Stimulated activated CD8-positive, alpha-beta memory T cell treated with anti-CD3 and anti-CD28 coated beads, Interleukin-12 subunit alpha, Interleukin-12 subunit beta, amount 100 ng/mL, for 24 hours (primary cell): ENCODE measurements around the gene SLCO4A1.

Source experiments
- DNase-seq: peaks from one replicate; pipeline ENCODE4 v3.0.0-alpha.2; 2020; ENCODE audit errors: extremely low read depth

The SLCO4A1 gene

DNA sequence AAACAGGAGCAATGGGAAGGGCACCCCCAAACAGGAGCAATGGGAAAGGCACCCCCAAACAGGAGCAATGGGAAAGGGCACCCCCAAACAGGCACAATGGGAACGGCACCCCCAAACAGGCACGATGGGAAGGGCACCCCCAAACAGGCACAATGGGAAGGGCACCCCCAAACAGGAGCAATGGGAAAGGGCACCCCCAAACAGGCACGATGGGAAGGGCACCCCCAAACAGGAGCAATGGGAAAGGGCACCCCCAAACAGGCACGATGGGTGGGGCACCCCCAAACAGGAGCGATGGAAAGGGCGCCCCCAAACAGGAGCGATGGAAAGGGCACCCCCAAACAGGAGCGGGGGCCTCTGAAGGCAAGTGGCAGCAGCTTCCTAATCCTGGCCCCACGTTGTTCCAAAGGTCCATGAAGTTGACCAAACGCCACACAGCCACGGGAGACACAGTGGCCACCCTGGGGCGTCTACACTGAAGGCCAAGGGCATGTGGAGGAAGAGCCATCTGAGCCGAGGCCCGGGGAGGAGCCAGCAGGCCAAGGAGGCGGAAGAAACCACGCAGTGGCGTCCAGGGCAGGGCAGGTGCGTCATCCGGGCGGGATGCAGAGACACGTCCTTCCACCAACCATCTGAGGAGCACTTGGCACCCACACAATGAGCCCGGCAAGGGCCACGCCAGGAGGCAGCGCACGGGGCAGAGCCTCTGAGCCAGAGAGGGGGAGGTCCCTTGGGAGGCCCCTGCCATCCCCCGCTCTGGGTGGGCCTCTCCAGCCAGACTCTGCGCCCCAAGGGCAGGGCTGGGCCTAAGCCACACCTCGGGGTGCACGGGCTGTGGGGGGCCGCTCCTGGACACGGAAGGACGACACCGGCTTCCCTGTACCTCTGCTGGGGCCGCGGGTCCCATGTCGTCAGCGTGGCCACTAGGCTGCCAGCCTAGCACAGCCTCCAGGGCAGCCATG, 44.8 kb downstream of the SLCO4A1 start:
- DNase-seq: no peak

DNA sequence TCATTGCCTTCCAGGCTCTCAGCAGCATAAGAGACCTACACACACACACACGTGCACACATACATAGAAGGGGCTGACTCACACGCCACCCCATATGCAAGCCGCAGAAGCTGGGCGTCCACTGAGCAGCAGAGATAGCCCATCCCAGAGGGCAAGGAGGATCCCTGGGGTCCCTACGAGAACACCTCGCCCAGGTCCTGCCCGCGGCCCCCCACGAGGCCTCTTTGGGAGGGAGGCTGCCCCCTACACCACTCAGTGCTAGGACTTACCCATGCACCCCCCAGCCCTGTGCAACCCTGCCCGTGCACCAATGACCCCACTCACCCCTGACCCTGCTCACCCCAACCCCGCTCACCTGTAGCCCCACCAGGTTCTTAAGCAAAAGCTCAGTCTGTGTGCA, 45.8 kb downstream of the SLCO4A1 start:
- no peak for DNase-seq

DNA sequence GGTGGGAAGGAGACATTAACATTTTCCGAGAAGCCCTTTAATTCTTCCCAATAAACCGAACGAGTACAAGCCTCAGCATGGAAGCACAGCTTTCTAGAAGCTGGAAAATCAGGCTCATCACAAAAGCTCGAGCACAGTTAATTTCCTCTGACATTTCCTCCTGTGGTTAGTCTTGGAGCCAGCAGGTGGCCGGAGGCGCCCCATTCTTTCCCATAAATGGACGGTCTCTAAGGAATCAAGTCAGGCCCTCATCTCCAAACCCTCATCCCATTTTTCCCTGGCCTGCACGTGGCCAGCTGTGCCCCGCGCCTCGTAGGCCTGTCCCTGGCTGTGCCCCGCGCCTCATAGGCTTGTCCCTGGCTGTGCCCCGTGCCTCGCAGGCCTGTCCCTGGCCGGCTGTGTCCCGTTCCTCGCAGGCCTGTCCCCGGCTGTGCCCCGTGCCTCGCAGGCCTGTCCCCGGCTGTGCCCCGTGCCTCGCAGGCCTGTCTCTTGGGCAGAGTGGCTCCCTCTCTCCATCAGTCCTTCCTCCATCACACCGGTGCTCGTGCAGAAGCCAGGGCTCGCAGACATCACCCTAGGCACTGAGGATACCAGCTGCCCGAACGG, 46.7 kb downstream of the SLCO4A1 start:
- no peak for DNase-seq

DNA sequence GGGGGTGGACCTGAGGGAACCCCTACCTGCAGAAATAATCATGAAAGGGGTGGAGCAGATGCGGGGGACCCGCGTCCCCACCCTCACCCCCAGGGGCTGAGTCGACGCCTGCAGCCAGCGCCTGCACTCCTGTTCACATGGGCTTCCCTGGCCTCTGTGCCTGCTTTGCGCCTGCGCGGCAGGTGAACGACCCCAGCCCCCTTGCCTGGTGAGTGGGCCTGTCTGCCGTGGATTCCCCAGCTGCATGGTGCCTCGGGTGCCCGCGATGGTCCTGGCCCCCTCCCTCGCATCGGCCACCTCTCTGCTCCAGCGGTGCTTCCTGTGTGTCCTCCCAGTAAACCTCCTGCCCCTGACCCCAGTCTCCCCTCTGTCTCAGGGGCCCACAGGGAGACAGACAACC, 47.6 kb downstream of the SLCO4A1 start:
- DNase-seq: no peak

DNA sequence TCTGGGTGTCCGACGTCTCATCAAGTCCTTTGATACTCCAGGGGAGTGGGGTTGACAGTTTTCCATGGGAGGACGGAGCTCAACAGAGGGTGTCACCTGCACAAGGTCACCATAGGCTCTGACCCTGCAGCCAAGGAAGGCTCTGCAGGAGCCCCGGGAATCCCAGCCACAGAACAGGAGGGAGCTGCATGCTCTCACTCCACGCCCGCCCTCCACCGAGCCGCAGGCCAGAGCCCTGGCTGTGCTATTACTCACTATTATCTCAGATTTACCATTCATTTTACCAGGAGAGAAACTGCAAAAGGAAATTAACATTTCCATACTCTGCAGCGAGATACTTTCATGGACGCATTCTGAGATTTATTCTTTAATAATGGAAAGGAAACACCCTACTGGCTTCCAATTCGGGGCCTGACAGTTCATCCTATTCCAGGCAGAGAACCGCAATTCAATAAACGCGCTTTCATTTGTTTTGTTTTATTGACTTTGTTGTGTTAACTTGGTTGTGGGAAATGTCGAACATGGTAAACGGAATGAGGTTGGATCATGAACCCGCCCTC, 48.0 kb downstream of the SLCO4A1 start:
- no peak for DNase-seq

DNA sequence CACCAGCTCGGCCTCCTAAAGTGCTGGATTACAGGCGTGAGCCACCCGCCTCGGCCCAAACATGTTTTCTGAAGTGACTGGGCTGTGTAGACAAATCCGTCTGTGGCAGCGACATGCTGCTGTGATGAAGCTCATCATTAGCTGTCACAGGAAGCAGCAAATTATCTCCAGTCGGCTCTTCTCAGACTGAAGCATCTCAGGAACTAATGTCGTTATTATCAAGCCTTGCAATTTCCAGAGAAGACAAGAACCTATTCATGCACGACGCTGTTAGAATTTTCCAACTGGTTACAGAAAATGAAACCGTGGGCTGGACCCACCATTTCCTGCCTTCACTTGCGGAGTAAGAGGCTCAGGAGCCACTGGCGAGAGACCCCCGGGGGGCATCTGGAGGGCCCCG, 49.2 kb downstream of the SLCO4A1 start:
- no peak for DNase-seq

DNA sequence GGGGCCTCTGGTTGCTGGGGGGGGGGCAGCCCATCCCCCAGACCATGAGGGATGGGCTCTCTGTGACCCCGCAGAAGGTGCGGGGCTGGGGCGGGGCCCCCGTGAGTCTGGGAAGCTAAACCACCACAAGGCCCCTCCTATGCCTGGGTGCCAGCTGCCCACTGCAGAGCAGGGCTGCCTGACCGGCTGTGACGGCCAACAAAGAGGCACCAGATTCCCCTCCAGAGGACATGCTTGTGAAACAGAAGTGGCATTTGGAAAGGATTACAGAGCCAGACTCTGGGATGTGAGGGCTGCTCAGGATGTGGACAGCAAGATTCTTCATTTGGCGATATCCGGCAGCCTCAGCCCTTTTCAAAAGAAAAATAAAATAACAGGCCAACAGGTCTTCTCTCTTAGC, 49.9 kb downstream of the SLCO4A1 start:
- no peak for DNase-seq

DNA sequence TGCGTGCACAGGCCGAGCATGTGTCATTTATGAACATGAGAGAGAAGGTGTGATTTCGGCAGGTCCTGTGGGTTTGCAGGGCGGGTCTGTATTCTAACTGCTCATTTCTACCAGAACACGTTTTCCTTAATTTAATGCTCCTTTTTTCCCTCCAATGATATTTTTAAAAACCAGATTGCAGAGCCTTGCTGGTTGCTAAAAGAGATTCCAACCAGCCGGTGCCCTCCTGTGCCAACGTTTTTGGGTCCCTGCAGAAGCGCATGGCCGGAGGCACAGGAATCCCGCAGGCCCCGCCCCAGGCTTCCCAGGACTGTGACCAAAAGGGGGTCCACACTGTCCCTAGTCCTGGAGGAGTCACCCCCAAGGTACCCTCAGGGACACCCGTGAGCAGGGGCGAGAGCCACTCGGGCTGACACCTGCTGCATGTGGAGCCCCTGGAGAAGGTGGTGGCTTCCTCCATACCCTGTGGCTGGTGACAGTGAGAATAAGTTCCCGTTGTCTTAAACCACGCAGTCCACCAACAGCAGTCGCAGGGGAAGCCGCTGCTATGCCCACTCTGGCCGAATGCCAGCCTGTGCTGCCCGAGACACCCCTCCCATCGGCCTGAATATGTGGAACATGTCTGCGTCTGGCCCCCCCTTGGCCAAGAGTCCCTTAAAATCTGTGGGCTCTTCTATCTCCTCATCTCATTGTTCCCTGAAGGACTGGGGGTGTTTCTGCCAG, 50.7 kb downstream of the SLCO4A1 start:
- no peak for DNase-seq

DNA sequence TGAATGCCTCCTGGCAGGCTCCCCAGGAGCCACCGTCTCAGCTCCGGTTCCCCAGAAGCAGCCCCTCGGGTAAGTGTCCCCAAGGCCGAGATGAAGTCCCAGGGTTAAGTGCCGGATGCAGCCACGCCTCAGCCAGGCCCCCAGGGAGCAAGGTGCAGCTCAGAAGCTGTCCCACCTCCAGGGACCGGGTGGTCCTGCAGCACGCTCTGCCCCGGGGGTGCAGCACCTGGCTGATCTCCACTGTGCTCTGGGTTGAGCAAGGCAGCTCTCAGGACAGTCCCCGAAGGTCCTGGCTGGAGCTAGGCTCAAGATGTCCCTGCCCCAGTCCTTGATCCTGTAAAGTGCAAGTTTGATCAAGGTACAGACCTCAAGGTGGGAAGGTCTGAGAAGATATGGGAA, 51.2 kb downstream of the SLCO4A1 start:
- no peak for DNase-seq

DNA sequence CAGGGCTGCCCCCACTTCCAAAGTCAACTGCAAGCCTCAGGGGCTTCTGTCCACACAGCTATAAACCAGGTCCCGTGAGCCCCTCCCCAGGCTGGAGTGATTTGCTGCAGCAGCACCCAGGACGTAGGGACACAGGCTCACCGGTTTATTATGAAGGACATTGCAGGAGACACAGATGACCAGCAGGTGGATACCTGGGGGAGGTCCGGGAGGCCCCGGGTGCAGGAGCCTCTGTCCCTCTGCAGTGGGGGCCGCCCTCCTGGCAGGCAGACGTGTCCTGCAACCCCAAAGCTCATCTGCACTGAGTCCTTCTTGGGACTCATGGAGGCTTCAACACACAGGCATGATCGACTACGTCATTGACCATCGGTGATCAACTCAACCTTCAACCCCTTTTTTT, 51.8 kb downstream of the SLCO4A1 start:
- DNase-seq: no peak

DNA sequence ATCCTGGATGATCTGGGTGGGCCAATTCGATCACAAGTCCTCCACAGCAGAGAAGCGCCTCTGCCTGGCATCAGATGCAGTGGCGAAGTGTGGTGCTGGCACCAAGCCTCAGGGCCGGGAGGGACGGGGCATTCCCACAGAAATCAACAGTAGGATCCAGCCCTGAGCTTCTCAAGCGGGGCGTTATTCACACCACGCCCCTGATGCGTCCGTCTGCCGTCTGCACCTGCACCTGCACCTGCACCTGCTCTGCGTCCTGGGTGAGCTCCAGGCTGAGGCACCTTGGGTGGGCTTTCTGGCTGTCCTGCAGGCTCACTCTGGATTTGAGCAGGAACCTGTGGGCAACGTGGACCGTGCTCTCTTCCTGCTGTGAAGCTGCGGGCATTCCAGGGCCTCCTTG, 52.6 kb downstream of the SLCO4A1 start:
- DNase-seq: no peak

DNA sequence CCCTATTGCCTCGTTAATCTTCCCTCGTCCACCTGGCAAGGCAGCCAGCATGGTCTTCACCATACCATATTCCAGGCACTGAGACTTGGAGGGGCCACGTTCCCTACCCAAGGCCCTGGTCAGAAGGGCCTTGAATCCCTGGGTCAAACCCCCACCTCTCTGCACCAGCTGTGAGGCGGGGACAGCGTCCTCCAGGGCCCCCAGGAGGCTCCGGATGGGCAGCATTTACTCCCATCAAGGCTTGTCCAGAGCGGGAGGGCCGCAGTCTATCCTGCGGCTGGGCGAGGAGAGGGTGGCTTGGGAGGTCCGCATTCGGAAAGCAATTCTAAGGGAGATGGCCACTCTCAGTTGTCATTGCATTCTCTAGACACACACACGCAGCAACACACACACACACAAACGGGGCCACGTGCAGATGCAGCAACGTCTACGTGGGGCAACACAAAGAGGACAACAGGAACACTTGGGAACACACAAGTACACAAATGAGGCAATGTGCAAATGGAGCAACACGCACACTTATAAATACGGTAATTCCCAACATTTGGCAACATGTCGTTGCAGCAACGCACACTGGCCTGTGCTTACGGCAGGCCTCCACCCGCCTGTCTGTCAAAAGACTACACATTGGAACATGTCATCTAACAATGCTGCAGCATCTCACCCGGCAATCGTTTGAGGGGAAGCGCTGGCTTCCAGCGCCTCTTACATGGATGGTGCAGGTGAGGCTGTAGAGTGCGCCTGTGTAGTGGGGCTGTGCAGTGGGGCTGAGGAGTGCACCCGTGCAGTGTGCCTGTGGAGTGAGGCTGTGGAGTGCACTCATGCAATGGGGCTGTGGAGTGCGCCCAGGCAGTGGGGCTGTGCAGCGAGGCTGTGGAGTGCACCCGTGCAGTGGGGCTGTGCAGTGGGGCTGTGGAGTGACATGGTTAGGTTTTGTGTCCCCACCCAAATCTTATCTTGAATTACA, 53.4 kb downstream of the SLCO4A1 start:
- no peak for DNase-seq

DNA sequence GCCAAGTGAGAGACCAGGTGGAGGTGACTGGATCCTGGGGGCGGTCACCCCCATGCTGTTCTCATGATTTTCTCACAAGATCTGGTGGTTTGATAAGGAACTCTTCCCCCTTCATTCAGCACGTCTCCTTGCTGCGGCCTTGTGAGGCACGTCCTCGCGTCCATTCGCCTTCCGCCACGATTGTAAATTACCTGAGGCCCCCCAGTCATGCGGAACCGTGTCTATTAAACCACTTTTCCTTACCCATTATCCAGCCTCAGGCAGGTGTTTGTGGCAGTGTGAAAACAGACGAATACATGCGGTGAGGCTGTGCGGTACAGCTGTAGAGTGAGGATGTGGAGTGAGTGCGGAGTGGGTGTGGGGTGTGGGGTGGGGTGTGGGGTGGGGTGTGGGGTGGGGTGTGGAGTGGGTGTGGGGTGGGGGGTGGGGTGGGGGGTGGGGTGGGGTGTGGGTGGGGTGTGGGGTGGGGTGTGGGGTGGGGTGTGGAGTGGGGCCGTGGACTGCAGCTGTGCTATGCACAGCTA, 54.2 kb downstream of the SLCO4A1 start:
- DNase-seq: no peak

DNA sequence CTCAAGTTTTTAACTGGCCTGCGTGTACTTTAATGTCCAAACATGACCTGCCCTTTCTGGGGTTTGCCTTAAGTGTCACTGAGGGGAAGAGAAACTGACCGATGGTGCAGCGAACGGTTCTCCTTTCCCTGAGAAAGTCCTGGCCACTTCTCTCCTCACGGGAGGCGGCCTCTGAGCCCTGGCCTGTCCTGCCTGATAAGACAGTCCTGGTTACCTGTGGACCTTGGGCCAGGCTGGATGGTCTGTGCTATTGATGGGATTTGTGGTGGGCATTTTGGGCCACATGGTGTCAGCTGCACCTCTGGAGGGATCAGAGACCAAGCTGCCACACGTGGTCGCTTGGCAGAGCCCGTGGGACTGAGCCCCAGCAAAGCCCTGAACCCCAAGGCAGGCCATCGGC, 54.7 kb downstream of the SLCO4A1 start:
- no peak for DNase-seq

DNA sequence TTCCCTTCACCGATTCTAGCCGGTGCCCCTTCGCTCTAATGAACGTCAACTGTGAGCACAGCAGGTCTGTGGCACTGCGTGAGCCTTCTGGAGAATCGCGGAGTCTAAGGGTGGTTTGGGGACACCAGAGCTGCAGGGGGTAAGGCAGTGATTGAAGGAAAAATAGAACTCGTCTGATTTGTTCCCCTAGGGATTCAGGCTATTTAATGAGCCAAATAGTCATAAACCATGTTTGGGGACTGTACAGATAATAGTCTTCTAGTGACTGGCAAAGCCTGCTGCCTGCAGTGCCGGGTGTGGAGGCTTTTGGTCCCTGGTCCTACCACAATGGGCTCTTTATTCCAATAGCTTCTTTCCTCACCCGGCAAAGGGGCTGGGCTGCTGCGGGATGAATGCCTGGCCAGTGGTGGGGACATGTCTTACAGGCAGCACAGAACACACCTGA, 55.2 kb downstream of the SLCO4A1 start:
- no peak for DNase-seq

DNA sequence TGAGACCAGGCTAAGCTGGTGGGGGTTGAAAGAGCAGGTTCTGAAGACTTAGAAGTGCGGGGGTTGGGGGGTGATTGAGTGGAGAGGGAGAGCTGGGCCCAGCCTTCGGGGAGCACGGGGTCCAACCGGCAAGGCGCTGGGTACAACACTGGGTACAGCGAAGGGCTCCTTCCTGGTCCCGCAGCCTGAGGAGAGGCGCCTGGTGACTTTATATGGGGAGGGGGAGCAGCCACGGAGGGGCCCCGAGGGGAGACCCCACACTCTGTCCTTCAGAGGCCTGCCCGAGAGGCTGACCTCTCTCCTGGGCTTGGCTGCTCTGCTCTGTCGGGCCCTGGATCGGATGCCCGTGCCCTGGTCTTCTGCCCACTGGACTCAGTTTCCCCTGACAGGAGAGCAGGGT, 55.9 kb downstream of the SLCO4A1 start:
- DNase-seq: no peak

DNA sequence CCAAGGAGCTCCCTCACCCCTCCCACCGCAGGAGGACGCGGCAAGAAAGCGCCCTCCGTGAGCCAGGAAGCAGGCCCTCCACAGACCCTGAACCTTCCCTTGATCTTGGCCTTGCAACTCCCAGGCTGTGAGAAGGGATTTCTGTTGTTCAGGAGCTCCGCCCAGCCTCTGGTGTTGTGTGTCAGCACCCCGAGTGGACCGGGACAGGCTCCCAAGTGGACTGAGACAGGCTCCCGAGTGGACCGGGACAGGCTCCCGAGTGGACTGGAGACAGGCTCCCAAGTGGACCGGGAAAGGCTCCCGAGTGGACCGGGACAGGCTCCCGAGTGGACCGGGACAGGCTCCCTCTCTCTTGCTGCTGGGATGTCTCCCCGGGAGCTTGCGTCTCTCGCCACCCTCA, 57.0 kb downstream of the SLCO4A1 start:
- DNase-seq: no peak

DNA sequence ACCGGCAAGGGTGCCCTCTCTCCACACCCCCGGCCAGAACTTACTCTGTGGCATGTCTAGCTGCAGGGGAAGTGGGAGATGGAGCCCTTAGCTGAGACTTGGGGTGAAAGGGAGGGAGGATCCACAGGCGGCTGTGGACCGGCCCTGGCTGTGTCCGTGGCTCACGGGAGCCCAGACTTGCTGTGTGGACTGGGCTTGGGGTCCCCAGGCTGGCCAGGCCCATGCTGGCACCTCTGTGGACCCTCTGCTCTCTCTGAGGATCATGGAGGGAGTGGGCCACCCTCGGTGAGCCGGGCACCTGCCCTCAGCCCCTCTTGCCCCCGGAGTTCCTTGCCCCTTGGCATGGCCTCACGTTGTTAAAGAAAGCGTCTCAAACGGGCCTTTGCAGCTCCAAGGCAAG, 57.4 kb downstream of the SLCO4A1 start:
- DNase-seq: no peak

DNA sequence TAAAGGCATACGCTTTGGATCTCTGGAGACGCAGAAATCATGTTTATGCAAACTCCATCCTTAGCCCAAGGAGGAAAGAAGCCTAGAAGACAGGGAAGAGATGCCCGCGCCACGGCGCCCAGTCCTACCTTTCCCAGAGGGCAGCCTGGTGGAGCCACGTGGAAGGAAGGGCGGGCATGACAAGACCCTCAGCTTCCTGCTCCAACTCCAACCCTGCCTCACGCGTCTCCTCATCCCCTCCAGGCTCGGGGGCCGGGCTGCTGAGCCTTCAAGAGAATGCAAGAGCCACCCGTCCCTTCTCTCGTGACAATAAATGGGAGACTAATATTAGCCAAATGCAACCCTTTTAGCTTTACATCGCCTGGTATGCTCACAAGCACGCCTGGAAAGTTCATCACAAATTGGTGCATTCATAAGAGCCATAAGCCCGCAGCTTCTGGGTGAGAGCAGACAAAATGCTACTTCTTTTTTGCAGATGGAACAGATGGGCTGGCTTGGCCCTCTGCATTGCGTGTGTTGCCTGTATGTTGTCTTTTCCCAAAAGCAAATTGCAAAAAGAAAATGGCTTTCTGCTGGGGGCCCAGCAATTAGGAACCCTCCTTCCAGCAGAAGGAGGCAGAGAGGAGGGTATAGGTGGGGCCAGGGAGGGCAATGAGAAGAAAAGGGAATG, 58.1 kb downstream of the SLCO4A1 start:
- DNase-seq: no peak
